WTC11 (cell line): ENCODE measurements around the gene CPT2. TPM values are rescaled to one million over a fixed set of nuclear protein-coding genes. Genes with fewer than 3 reads are reported as not detected.

Source experiments
- ATAC-seq: fragments of 200-7000 bp; cut with Tn5 transposase; 2 replicates; pipeline ENCODE4 v1.10.0; 2021; ENCODE audit warnings: mild to moderate bottlenecking, moderate library complexity
- CTCF ChIA-PET: fragments of 300-600 bp; sonication (Branson Sonifier 250); formaldehyde crosslinking; loops from one replicate; lab custom pipeline; 2021; ENCODE audit warnings: antibody characterized with exemption; lab: Charles Lee
- POLR2A ChIA-PET: fragments of 350-600 bp; sonication (Branson Sonifier 250); formaldehyde crosslinking; loops from one replicate; lab custom pipeline; 2021; ENCODE audit warnings: antibody characterized with exemption; lab: Charles Lee
- DNase-seq: peaks from one replicate; pipeline ENCODE4 v3.0.0; 2021; ENCODE audit warnings: low spot score
- H3K27ac Mint-ChIP-seq: 2 replicates; pipeline ENCODE4 v1.8.0; 2021; ENCODE audit warnings: mixed read lengths
- H3K27me3 Mint-ChIP-seq: 2 replicates; pipeline ENCODE4 v1.8.0; 2021; ENCODE audit warnings: low read depth, mild to moderate bottlenecking, moderate library complexity, mixed read lengths
- H3K36me3 Mint-ChIP-seq: 2 replicates; pipeline ENCODE4 v1.8.0; 2021; ENCODE audit warnings: mixed read lengths
- H3K4me1 Mint-ChIP-seq: 2 replicates; pipeline ENCODE4 v1.8.0; 2022; ENCODE audit warnings: mixed read lengths
- H3K4me3 Mint-ChIP-seq: 2 replicates; pipeline ENCODE4 v1.8.0; 2021; ENCODE audit warnings: mild to moderate bottlenecking, moderate library complexity, mixed read lengths
- H3K9me3 Mint-ChIP-seq: 2 replicates; pipeline ENCODE4 v1.8.0; 2021; ENCODE audit warnings: mixed read lengths
- AR ChIP-seq: fragments of 250-450 bp; sonication (Bioruptor Pico); IDR thresholded peaks from 2 replicates; pipeline ENCODE4 v1.9.0; 2021; ENCODE audit warnings: mild to moderate bottlenecking
- ATF1 ChIP-seq: sonication (generic); formaldehyde crosslinking; IDR thresholded peaks from 2 replicates; pipeline ENCODE4 v1.8.1; 2023; ENCODE audit warnings: mild to moderate bottlenecking, moderate library complexity, missing genetic modification reagents
- ATF2 ChIP-seq: sonication (generic); formaldehyde crosslinking; IDR thresholded peaks from 2 replicates; pipeline ENCODE4 v1.8.1; 2022; ENCODE audit warnings: low read depth, missing genetic modification reagents, borderline replicate concordance
- CREM ChIP-seq: sonication (generic); formaldehyde crosslinking; IDR thresholded peaks from 2 replicates; pipeline ENCODE4 v1.8.1; 2022; ENCODE audit warnings: mild to moderate bottlenecking, missing genetic modification reagents, moderate library complexity
- E2F4 ChIP-seq: sonication (generic); formaldehyde crosslinking; IDR thresholded peaks from 2 replicates; pipeline ENCODE4 v1.8.1; 2022; ENCODE audit warnings: low read depth, mild to moderate bottlenecking, moderate library complexity, missing genetic modification reagents, borderline replicate concordance
- FOXJ3 ChIP-seq: sonication (generic); formaldehyde crosslinking; IDR thresholded peaks from 2 replicates; pipeline ENCODE4 v1.9.0; 2021; ENCODE audit warnings: missing genetic modification reagents, mild to moderate bottlenecking, borderline replicate concordance
- HMGA2 ChIP-seq: fragments of 250-450 bp; sonication (Bioruptor Pico); IDR thresholded peaks from 2 replicates; pipeline ENCODE4 v1.4.0; 2021; ENCODE audit warnings: mild to moderate bottlenecking, moderate library complexity
- JUN ChIP-seq: sonication (generic); formaldehyde crosslinking; IDR thresholded peaks from 2 replicates; pipeline ENCODE4 v1.8.0; 2023; ENCODE audit warnings: mild to moderate bottlenecking, missing genetic modification reagents
- MLX ChIP-seq: sonication (generic); formaldehyde crosslinking; IDR thresholded peaks from 2 replicates; pipeline ENCODE4 v1.8.1; 2023; ENCODE audit warnings: mild to moderate bottlenecking, missing genetic modification reagents, moderate library complexity
- MXD4 ChIP-seq: fragments of 250-450 bp; sonication (Bioruptor Pico); IDR thresholded peaks from 2 replicates; pipeline ENCODE4 v1.8.0; 2021; ENCODE audit warnings: mild to moderate bottlenecking, moderate library complexity, borderline replicate concordance
- RELA ChIP-seq: sonication (generic); formaldehyde crosslinking; IDR thresholded peaks from 2 replicates; pipeline ENCODE4 v1.8.1; 2022; ENCODE audit warnings: missing genetic modification reagents, mild to moderate bottlenecking, borderline replicate concordance
- SP1 ChIP-seq: sonication (generic); formaldehyde crosslinking; conservative IDR thresholded peaks from 2 replicates; pipeline ENCODE4 v1.8.1; 2022; ENCODE audit warnings: missing genetic modification reagents
- TCF7 ChIP-seq: sonication (generic); formaldehyde crosslinking; IDR thresholded peaks from 2 replicates; pipeline ENCODE4 v1.8.0; 2022; ENCODE audit warnings: mild to moderate bottlenecking, low read depth, missing genetic modification reagents, moderate library complexity
- ZNF232 ChIP-seq: sonication (generic); formaldehyde crosslinking; IDR thresholded peaks from 2 replicates; pipeline ENCODE4 v1.8.0; 2022; ENCODE audit warnings: mild to moderate bottlenecking, missing genetic modification reagents
- ZNF416 ChIP-seq: fragments of 250-450 bp; sonication (Bioruptor Pico); IDR thresholded peaks from 2 replicates; pipeline ENCODE4 v1.9.0; 2021; ENCODE audit warnings: mild to moderate bottlenecking, inconsistent platforms
- ZNF423 ChIP-seq: fragments of 250-450 bp; sonication (Bioruptor Pico); IDR thresholded peaks from 2 replicates; pipeline ENCODE4 v2.1.2; 2022; ENCODE audit warnings: mild to moderate bottlenecking, moderate library complexity
- ZNF425 ChIP-seq: fragments of 250-450 bp; sonication (Bioruptor Pico); conservative IDR thresholded peaks from 2 replicates; pipeline ENCODE4 v1.9.0; 2021; ENCODE audit warnings: mild to moderate bottlenecking
- ZNF532 ChIP-seq: fragments of 250-450 bp; sonication (Bioruptor Pico); IDR thresholded peaks from 2 replicates; pipeline ENCODE4 v1.9.0; 2021; ENCODE audit warnings: mild to moderate bottlenecking, borderline replicate concordance
- total RNA-seq: library from RNA; stranded (reverse); gene quantifications from 3 replicates; pipeline ENCODE4 v1.2.3, GENCODE V29; 2021

CPT2 gene
- total RNA-seq, 1 experiment from 2014 or later: 33.7 TPM

- TF ChIP-seq E2F4 (no peak), ATF1 (CRISPR knock-in tag) (no peak)
Measured at GRCh38 chr1:53163291-53163768, 33.3 kb upstream of the CPT2 start (continued).

GRCh38 chr1:53165408-53165961, 31.1 kb upstream of the CPT2 start:
- DNase-seq: no peak
- Mint-ChIP-seq H3K27ac (no peak overlapping the region), H3K4me3 (no peak overlapping the region), H3K27me3 (no peaks in the 10 kb centered on the region; the same call in none of the 2 replicates), H3K4me1 (peaks cover 26% of the 10 kb centered on the region), H3K36me3 (no peaks in the 10 kb centered on the region)
- CTCF ChIA-PET: interaction anchor here (1.8 kb wide), 2 partner anchors 17 to 77 kb away, joined by 7 read pairs; no protein-coding TSS in a partner anchor
- no peak for ATAC-seq
- TF ChIP-seq ZNF416 (CRISPR knock-in tag) (no peak), RELA (no peak), MLX (CRISPR knock-in tag) (no peak), TCF7 (CRISPR knock-in tag) (no peak), FOXJ3 (no peak), ATF2 (CRISPR knock-in tag) (no peak), ZNF232 (CRISPR knock-in tag) (no peak), MXD4 (no peak), ZNF532 (CRISPR knock-in tag) (no peak), ZNF425 (CRISPR knock-in tag) (no peak), CREM (CRISPR knock-in tag) (no peak), SP1 (no peak), JUN (CRISPR knock-in tag) (no peak), ZNF423 (no peak), HMGA2 (CRISPR knock-in tag) (no peak), AR (CRISPR knock-in tag) (no peak)
- TF ChIP-seq, all 79 proteins: peak for 0
- no peaks in the 10 kb centered on the region for H3K9me3 Mint-ChIP-seq
- POLR2A ChIA-PET: no interaction called here
